H1 (cell line): Measurements from ENCODE around the gene IFNG-AS1. TPM values are rescaled to one million over a fixed set of nuclear protein-coding genes. Genes with fewer than 3 reads are reported as not detected.

Source experiments
- polyA plus RNA-seq, 7 experiments: library from polyadenylated mRNA; depleted of rRNA in 3 of 7; stranded (reverse) in 5 of 7; unstranded in 2 of 7; fragments of >200 nt in 5 of 7; fragments of 200-250 nt in 2 of 7; gene quantifications; 1 replicate in 5 of 7; 2 replicates in 1 of 7; 4 replicates in 1 of 7; pipeline versions ENCODE4 v1.2.1 to v1.2.3, GENCODE V29; 2011 to 2013; ENCODE audit warnings: missing spikeins in 2 of 7, mixed read lengths in 2 of 7
- total RNA-seq: library from RNA; stranded (reverse); fragmentation: NEBNext Ultra II Directional; extraction: Animal tissue kit (Norgen Biotek cat#: 25700); gene quantifications from 2 replicates; pipeline ENCODE4 v1.2.1, GENCODE V29; 2021
- TF ChIP-seq, protein P1 (sequence below): fragments of 300-600 bp; sonication (generic); IDR thresholded peaks from 2 replicates; pipeline ENCODE4 v1.7.1; 2012; ENCODE audit warnings: low read length, moderate library complexity, mild to moderate bottlenecking, inconsistent platforms; ENCODE audit not compliant: insufficient replicate concordance

IFNG-AS1 gene
- total and polyA plus RNA-seq, 2 of the 8 experiments (the other 6 are each of a cell fraction or from before 2014, with no cell fraction given) = not detected

DNA sequence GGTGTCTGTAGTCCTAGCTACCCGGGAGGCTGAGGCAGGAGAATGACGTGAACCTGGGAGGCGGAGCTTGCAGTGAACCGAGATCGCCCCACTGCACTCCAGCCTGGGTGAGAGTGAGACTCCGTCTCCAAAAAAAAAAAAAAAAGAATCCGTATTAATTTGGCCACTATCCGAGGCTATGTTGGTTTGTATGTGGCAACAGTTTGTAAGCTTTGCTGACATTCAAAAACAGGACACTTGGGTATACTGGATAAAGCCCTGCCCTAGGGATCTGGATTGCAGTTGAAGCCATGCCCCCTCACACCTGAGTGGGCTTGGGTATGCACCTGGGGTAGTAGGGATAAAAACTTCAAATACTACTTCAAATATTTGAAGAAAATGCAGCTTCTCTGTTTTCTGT is 14.5 kb downstream of the IFNG-AS1 start (continued):
- TF ChIP-seq, protein P1, sequence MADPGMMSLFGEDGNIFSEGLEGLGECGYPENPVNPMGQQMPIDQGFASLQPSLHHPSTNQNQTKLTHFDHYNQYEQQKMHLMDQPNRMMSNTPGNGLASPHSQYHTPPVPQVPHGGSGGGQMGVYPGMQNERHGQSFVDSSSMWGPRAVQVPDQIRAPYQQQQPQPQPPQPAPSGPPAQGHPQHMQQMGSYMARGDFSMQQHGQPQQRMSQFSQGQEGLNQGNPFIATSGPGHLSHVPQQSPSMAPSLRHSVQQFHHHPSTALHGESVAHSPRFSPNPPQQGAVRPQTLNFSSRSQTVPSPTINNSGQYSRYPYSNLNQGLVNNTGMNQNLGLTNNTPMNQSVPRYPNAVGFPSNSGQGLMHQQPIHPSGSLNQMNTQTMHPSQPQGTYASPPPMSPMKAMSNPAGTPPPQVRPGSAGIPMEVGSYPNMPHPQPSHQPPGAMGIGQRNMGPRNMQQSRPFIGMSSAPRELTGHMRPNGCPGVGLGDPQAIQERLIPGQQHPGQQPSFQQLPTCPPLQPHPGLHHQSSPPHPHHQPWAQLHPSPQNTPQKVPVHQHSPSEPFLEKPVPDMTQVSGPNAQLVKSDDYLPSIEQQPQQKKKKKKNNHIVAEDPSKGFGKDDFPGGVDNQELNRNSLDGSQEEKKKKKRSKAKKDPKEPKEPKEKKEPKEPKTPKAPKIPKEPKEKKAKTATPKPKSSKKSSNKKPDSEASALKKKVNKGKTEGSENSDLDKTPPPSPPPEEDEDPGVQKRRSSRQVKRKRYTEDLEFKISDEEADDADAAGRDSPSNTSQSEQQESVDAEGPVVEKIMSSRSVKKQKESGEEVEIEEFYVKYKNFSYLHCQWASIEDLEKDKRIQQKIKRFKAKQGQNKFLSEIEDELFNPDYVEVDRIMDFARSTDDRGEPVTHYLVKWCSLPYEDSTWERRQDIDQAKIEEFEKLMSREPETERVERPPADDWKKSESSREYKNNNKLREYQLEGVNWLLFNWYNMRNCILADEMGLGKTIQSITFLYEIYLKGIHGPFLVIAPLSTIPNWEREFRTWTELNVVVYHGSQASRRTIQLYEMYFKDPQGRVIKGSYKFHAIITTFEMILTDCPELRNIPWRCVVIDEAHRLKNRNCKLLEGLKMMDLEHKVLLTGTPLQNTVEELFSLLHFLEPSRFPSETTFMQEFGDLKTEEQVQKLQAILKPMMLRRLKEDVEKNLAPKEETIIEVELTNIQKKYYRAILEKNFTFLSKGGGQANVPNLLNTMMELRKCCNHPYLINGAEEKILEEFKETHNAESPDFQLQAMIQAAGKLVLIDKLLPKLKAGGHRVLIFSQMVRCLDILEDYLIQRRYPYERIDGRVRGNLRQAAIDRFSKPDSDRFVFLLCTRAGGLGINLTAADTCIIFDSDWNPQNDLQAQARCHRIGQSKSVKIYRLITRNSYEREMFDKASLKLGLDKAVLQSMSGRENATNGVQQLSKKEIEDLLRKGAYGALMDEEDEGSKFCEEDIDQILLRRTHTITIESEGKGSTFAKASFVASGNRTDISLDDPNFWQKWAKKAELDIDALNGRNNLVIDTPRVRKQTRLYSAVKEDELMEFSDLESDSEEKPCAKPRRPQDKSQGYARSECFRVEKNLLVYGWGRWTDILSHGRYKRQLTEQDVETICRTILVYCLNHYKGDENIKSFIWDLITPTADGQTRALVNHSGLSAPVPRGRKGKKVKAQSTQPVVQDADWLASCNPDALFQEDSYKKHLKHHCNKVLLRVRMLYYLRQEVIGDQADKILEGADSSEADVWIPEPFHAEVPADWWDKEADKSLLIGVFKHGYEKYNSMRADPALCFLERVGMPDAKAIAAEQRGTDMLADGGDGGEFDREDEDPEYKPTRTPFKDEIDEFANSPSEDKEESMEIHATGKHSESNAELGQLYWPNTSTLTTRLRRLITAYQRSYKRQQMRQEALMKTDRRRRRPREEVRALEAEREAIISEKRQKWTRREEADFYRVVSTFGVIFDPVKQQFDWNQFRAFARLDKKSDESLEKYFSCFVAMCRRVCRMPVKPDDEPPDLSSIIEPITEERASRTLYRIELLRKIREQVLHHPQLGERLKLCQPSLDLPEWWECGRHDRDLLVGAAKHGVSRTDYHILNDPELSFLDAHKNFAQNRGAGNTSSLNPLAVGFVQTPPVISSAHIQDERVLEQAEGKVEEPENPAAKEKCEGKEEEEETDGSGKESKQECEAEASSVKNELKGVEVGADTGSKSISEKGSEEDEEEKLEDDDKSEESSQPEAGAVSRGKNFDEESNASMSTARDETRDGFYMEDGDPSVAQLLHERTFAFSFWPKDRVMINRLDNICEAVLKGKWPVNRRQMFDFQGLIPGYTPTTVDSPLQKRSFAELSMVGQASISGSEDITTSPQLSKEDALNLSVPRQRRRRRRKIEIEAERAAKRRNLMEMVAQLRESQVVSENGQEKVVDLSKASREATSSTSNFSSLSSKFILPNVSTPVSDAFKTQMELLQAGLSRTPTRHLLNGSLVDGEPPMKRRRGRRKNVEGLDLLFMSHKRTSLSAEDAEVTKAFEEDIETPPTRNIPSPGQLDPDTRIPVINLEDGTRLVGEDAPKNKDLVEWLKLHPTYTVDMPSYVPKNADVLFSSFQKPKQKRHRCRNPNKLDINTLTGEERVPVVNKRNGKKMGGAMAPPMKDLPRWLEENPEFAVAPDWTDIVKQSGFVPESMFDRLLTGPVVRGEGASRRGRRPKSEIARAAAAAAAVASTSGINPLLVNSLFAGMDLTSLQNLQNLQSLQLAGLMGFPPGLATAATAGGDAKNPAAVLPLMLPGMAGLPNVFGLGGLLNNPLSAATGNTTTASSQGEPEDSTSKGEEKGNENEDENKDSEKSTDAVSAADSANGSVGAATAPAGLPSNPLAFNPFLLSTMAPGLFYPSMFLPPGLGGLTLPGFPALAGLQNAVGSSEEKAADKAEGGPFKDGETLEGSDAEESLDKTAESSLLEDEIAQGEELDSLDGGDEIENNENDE = no peak
